HepG2 (cell line): ENCODE results near the gene ACACB. TPM values are rescaled to one million over a fixed set of nuclear protein-coding genes. Genes with fewer than 3 reads are reported as not detected.
A peak's percentile ranks its signal among the peaks of the same experiment; 100 is the strongest.

Experiments used
- ATAC-seq: fragments of 200-7000 bp; cut with Tn5 transposase; 3 replicates; pipeline ENCODE4 v1.9.1; 2020; ENCODE audit warnings: mild to moderate bottlenecking, moderate library complexity
- BruUV-seq: library from RNA; stranded (reverse); fragments of 400-500 nt; replicated peaks from 2 replicates; lab custom pipeline; 2021; lab: Mats Ljungman, UMichigan
- CTCF ChIA-PET: fragments of 300-600 bp; formaldehyde crosslinking; extraction: SDS; loops from one replicate; lab custom pipeline; 2021; ENCODE audit warnings: low total read pairs, inconsistent platforms, low intra/inter-chr PET ratio; lab: Yijun Ruan, JAX
- POLR2A ChIA-PET: fragments of 350-600 bp; sonication (Branson Sonifier 250); formaldehyde crosslinking; loops from one replicate; lab custom pipeline; 2020; ENCODE audit warnings: antibody characterized with exemption, inconsistent platforms; lab: Yijun Ruan, JAX
- DNase-seq: peaks from one replicate; pipeline ENCODE4 v3.0.0-alpha.2; 2015; ENCODE audit warnings: low spot score
- FAIRE-seq: peaks from 3 replicates; lab custom pipeline; 2011; peaks lifted over from hg19 to GRCh38; lab: Jason Lieb, UNC
- H2AFZ ChIP-seq: one replicate; pipeline ENCODE4 v1.6.1; 2011; ENCODE audit warnings: low read length, inconsistent platforms
- H3K27ac ChIP-seq: fragments of 300-600 bp; 3 replicates; pipeline ENCODE4 v1.8.0; 2011; ENCODE audit warnings: mixed run types, mild to moderate bottlenecking, mixed read lengths, low read length, inconsistent platforms; ENCODE audit not compliant: insufficient read depth; ENCODE audit errors: extremely low read length
- H3K27me3 ChIP-seq, 2 experiments: fragments of 200-600 bp in 1 of 2; 2 replicates in 1 of 2; 3 replicates in 1 of 2; pipeline versions ENCODE4 v1.6.0 to v1.8.0; 2011; ENCODE audit warnings: low read length in 2 of 2, mild to moderate bottlenecking in 2 of 2, moderate library complexity in 2 of 2, inconsistent platforms in 1 of 2; ENCODE audit not compliant: insufficient read depth in 2 of 2, control insufficient read depth in 1 of 2
- H3K36me3 ChIP-seq, 2 experiments: fragments of 200-600 bp in 1 of 2; replicated peaks in 1 of 2; 2 replicates in 1 of 2; 3 replicates in 1 of 2; pipeline versions ENCODE4 v1.5.1 to v1.8.0; 2011; ENCODE audit warnings: low read length in 2 of 2, inconsistent platforms in 1 of 2; ENCODE audit not compliant: insufficient read depth in 2 of 2, control insufficient read depth in 1 of 2
- H3K4me1 ChIP-seq: 2 replicates; pipeline ENCODE4 v1.5.1; 2012; ENCODE audit warnings: low read length, inconsistent platforms; ENCODE audit not compliant: insufficient read depth
- H3K4me2 ChIP-seq: 2 replicates; pipeline ENCODE4 v1.6.0; 2011; ENCODE audit warnings: low read depth, low read length, inconsistent platforms
- H3K4me3 ChIP-seq, 3 experiments: fragments of 200-600 bp in 1 of 3; sonication (generic), shearing (Covaris generic) in 1 of 3; replicated peaks in 1 of 3; 2 replicates each; pipeline ENCODE4 v1.5.1; 2011 to 2016; ENCODE audit warnings: low read length in 3 of 3, inconsistent platforms in 2 of 3, low read depth in 2 of 3, mild to moderate bottlenecking in 2 of 3, control low read depth in 1 of 3, mixed read lengths in 1 of 3; ENCODE audit not compliant: insufficient read depth in 1 of 3
- H3K79me2 ChIP-seq: one replicate; pipeline ENCODE4 v1.6.1; 2011; ENCODE audit warnings: low read length, inconsistent platforms; ENCODE audit not compliant: insufficient read depth
- H3K9ac ChIP-seq: 2 replicates; pipeline ENCODE4 v1.6.0; 2011; ENCODE audit warnings: mild to moderate bottlenecking, low read depth, low read length, inconsistent platforms; ENCODE audit not compliant: insufficient read depth
- H3K9me3 ChIP-seq: 2 replicates; pipeline ENCODE4 v1.5.1; 2012; ENCODE audit warnings: mild to moderate bottlenecking, low read length
- H4K20me1 ChIP-seq: 2 replicates; pipeline ENCODE4 v1.6.0; 2011; ENCODE audit warnings: inconsistent platforms, mild to moderate bottlenecking, low read length, moderate library complexity; ENCODE audit not compliant: insufficient read depth
- DZIP1 ChIP-seq: sonication (generic); formaldehyde crosslinking; IDR thresholded peaks from 2 replicates; pipeline ENCODE4 v1.5.0; 2020; ENCODE audit warnings: mild to moderate bottlenecking, missing genetic modification reagents
- FOXJ3 ChIP-seq: sonication (generic); formaldehyde crosslinking; IDR thresholded peaks from 2 replicates; pipeline ENCODE4 v1.4.0; 2020; ENCODE audit warnings: missing genetic modification reagents, mild to moderate bottlenecking, borderline replicate concordance
- GTF2F1 ChIP-seq: fragments of 150-350 bp; IDR thresholded peaks from 2 replicates; pipeline ENCODE4 v1.6.1; 2014; ENCODE audit warnings: low read length
- KLF11 ChIP-seq: IDR thresholded peaks from 2 replicates; pipeline ENCODE4 v1.6.1; 2016; ENCODE audit warnings: missing compliant biosample characterization
- RFX5 ChIP-seq: IDR thresholded peaks from 2 replicates; pipeline ENCODE4 v1.6.1; 2011; ENCODE audit warnings: low read depth, low read length, improper control_type of control experiment
- RORA ChIP-seq: sonication (generic); formaldehyde crosslinking; IDR thresholded peaks from 2 replicates; pipeline ENCODE4 v1.5.0; 2020; ENCODE audit warnings: mild to moderate bottlenecking, missing genetic modification reagents, moderate library complexity
- WGBS: methylation state at CpG from one replicate; pipeline ENCODE4 v1.1.6; 2017; ENCODE audit warnings: low lambda C conversion rate; 5-methylcytosine and 5-hydroxymethylcytosine counted together
- in situ Hi-C: cut with HindIII; loops from 2 replicates; pipeline ENCODE4 v1.10.0; 2017; ENCODE audit warnings: low pct_unique_long_range_greater_than_20kb; ENCODE audit not compliant: extremely low pct_ligation_motif_present
- intact Hi-C: fragments of 100-400 bp; cut with micrococcal nuclease; formaldehyde crosslinking; loops from one replicate; pipeline ENCODE4 v1.10.0; 2022; ENCODE audit not compliant: unreplicated experiment
- polyA plus RNA-seq, 8 experiments: library from polyadenylated mRNA; depleted of rRNA in 3 of 8; stranded (reverse) in 7 of 8; unstranded in 1 of 8; fragments of >200 nt; fragmentation: Illumina TruSeq in 4 of 8; extraction: Trizol in 4 of 8; gene quantifications; 2 replicates each; pipeline versions ENCODE4 v1.2.1 to v1.2.3, GENCODE V29; 2011 to 2016; ENCODE audit warnings: low read depth in 4 of 8, missing spikeins in 1 of 8, mixed read lengths in 1 of 8; ENCODE audit not compliant: insufficient read depth in 1 of 8
- total RNA-seq, 5 experiments: library from RNA; depleted of rRNA; stranded (reverse); fragments of >200 nt; fragmentation: Illumina TruSeq; extraction: Trizol; gene quantifications; 2 replicates each; pipeline ENCODE4 v1.2.3, GENCODE V29; 2016; ENCODE audit warnings: low read depth in 1 of 5
- TF ChIP-seq, protein P1 (sequence below): sonication (generic); formaldehyde crosslinking; IDR thresholded peaks from 2 replicates; pipeline ENCODE4 v1.9.0; 2021; ENCODE audit warnings: missing genetic modification reagents, mild to moderate bottlenecking, borderline replicate concordance
- TF ChIP-seq, protein P2 (sequence below): sonication (generic); formaldehyde crosslinking; IDR thresholded peaks from 2 replicates; pipeline ENCODE4 v1.5.0; 2020; ENCODE audit warnings: mild to moderate bottlenecking, missing genetic modification reagents, borderline replicate concordance
- TF ChIP-seq, protein P3 (sequence below): sonication (generic); formaldehyde crosslinking; IDR thresholded peaks from 2 replicates; pipeline ENCODE4 v1.4.0; 2020; ENCODE audit warnings: missing genetic modification reagents, borderline replicate concordance
- TF ChIP-seq, protein P4 (sequence below): sonication (generic); formaldehyde crosslinking; IDR thresholded peaks from 2 replicates; pipeline ENCODE4 v1.5.0; 2020; ENCODE audit warnings: missing genetic modification reagents

The ACACB gene
- total and polyA plus RNA-seq, 2 of the 13 experiments (the other 11 are each of a cell fraction or from before 2014, with no cell fraction given) = 6.2 to 8.6 TPM

GRCh38 chr12:109121346-109121880 lies 5.0 kb downstream of the ACACB start:
- Histone ChIP-seq H2AFZ (no peak overlapping the region), H3K4me3 (no peak overlapping the region), H3K4me2 (no peak overlapping the region), H3K79me2 (no peaks in the 10 kb centered on the region), H3K27me3 (no peaks in the 10 kb centered on the region), H3K27ac (no peak overlapping the region), H3K9ac (no peak overlapping the region), H3K9me3 (no peaks in the 10 kb centered on the region), H4K20me1 (no peaks in the 10 kb centered on the region), H3K36me3 (peaks cover 0 to 1% of the 10 kb centered on the region in 2 experiments; a peak in 1 of 5 replicates), H3K4me1 (peaks cover 32% of the 10 kb centered on the region)
- 94% methylated on average over 2 of the region's 3 CpGs for WGBS
- DNase-seq = no peak
- ATAC-seq = 0 out of 3 replicates have a peak, but pooled peaks have one; percentile 17
- no peak for FAIRE-seq
- ChIA-PET POLR2A (no interaction called here), CTCF (no interaction called here)
- in situ Hi-C loops (no loop called here), intact Hi-C loops (no loop called here)
- no TSS peak for BruUV-seq
- TF ChIP-seq KLF11 (CRISPR knock-in tag) (no peak), FOXJ3 (CRISPR knock-in tag) (no peak), DZIP1 (CRISPR knock-in tag) (no peak), GTF2F1 (no peak), RORA (CRISPR knock-in tag) (no peak), RFX5 (no peak)
- TF ChIP-seq, protein P1, sequence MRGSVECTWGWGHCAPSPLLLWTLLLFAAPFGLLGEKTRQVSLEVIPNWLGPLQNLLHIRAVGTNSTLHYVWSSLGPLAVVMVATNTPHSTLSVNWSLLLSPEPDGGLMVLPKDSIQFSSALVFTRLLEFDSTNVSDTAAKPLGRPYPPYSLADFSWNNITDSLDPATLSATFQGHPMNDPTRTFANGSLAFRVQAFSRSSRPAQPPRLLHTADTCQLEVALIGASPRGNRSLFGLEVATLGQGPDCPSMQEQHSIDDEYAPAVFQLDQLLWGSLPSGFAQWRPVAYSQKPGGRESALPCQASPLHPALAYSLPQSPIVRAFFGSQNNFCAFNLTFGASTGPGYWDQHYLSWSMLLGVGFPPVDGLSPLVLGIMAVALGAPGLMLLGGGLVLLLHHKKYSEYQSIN (CRISPR knock-in tag) = no peak
- TF ChIP-seq, protein P2, sequence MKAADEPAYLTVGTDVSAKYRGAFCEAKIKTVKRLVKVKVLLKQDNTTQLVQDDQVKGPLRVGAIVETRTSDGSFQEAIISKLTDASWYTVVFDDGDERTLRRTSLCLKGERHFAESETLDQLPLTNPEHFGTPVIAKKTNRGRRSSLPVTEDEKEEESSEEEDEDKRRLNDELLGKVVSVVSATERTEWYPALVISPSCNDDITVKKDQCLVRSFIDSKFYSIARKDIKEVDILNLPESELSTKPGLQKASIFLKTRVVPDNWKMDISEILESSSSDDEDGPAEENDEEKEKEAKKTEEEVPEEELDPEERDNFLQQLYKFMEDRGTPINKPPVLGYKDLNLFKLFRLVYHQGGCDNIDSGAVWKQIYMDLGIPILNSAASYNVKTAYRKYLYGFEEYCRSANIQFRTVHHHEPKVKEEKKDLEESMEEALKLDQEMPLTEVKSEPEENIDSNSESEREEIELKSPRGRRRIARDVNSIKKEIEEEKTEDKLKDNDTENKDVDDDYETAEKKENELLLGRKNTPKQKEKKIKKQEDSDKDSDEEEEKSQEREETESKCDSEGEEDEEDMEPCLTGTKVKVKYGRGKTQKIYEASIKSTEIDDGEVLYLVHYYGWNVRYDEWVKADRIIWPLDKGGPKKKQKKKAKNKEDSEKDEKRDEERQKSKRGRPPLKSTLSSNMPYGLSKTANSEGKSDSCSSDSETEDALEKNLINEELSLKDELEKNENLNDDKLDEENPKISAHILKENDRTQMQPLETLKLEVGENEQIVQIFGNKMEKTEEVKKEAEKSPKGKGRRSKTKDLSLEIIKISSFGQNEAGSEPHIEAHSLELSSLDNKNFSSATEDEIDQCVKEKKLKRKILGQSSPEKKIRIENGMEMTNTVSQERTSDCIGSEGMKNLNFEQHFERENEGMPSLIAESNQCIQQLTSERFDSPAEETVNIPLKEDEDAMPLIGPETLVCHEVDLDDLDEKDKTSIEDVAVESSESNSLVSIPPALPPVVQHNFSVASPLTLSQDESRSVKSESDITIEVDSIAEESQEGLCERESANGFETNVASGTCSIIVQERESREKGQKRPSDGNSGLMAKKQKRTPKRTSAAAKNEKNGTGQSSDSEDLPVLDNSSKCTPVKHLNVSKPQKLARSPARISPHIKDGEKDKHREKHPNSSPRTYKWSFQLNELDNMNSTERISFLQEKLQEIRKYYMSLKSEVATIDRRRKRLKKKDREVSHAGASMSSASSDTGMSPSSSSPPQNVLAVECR (CRISPR knock-in tag) = no peak
- TF ChIP-seq, protein P3, sequence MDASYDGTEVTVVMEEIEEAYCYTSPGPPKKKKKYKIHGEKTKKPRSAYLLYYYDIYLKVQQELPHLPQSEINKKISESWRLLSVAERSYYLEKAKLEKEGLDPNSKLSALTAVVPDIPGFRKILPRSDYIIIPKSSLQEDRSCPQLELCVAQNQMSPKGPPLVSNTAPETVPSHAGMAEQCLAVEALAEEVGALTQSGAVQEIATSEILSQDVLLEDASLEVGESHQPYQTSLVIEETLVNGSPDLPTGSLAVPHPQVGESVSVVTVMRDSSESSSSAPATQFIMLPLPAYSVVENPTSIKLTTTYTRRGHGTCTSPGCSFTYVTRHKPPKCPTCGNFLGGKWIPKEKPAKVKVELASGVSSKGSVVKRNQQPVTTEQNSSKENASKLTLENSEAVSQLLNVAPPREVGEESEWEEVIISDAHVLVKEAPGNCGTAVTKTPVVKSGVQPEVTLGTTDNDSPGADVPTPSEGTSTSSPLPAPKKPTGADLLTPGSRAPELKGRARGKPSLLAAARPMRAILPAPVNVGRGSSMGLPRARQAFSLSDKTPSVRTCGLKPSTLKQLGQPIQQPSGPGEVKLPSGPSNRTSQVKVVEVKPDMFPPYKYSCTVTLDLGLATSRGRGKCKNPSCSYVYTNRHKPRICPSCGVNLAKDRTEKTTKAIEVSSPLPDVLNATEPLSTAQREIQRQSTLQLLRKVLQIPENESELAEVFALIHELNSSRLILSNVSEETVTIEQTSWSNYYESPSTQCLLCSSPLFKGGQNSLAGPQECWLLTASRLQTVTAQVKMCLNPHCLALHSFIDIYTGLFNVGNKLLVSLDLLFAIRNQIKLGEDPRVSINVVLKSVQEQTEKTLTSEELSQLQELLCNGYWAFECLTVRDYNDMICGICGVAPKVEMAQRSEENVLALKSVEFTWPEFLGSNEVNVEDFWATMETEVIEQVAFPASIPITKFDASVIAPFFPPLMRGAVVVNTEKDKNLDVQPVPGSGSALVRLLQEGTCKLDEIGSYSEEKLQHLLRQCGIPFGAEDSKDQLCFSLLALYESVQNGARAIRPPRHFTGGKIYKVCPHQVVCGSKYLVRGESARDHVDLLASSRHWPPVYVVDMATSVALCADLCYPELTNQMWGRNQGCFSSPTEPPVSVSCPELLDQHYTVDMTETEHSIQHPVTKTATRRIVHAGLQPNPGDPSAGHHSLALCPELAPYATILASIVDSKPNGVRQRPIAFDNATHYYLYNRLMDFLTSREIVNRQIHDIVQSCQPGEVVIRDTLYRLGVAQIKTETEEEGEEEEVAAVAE = no peak
- TF ChIP-seq, protein P4, sequence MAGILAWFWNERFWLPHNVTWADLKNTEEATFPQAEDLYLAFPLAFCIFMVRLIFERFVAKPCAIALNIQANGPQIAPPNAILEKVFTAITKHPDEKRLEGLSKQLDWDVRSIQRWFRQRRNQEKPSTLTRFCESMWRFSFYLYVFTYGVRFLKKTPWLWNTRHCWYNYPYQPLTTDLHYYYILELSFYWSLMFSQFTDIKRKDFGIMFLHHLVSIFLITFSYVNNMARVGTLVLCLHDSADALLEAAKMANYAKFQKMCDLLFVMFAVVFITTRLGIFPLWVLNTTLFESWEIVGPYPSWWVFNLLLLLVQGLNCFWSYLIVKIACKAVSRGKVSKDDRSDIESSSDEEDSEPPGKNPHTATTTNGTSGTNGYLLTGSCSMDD (CRISPR knock-in tag) = no peak
